ENCODE results near the gene MS4A4E. TPM values are rescaled to one million over a fixed set of nuclear protein-coding genes. Genes with fewer than 3 reads are reported as not detected.

The MS4A4E gene
- total RNA-seq, 1 experiment from 2014 or later = 0.42 TPM

DNA sequence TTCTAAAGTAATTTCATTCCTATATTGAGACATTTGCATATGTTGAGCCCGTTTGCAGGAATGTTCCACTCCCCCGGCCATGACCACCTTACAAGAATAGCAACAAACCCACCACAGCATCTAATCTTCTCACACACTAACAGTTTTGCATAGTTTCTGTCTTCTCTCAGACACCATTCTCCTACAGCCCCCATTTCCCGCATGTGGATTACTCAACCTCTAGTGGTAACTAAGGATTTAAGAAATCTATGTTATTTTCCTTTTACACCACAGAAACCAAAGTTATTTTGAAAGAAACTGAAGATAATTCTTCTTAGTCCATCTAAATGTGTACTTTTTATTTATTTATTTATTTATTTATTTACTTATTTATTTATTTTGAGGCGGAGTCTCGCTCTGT, 2.3 kb downstream of the MS4A4E start:
- Histone ChIP-seq H2BK12ac (ENCODE audit: insufficient read length, low read depth, low read length) (no peak overlapping the region), H3T11ph (ENCODE audit: low read length) (no peak overlapping the region), H4K5ac (ENCODE audit: insufficient read length, low read depth, low read length) (no peak overlapping the region), H3K9me3 (ENCODE audit: control insufficient read depth, low read depth, low read length) (no peaks in the 10 kb centered on the region), H3K56ac (ENCODE audit: insufficient read length, low read depth, low read length) (no peak overlapping the region), H3K4me1 (ENCODE audit: insufficient read depth, low read length) (no peaks in the 10 kb centered on the region), H3K79me2 (ENCODE audit: insufficient read depth, low read length) (no peaks in the 10 kb centered on the region), H4K20me1 (ENCODE audit: control insufficient read depth, insufficient read depth, insufficient read length) (no peaks in the 10 kb centered on the region), H3K23me2 (ENCODE audit: insufficient read length, low read depth, low read length, poor library complexity, severe bottlenecking) (no peaks in the 10 kb centered on the region), H3K79me1 (ENCODE audit: insufficient read depth, low read depth, low read length, poor library complexity, severe bottlenecking) (no peaks in the 10 kb centered on the region), H3K27me3 (ENCODE audit: insufficient read depth, low read length) (no peaks in the 10 kb centered on the region), H3K27ac (ENCODE audit: insufficient read length, low read depth, low read length) (no peak overlapping the region), H2BK20ac (ENCODE audit: low read depth, low read length, poor library complexity, severe bottlenecking) (no peak overlapping the region), H2BK5ac (ENCODE audit: insufficient read length, low read length) (no peak overlapping the region), H3K14ac (ENCODE audit: insufficient read depth, low read length) (no peak overlapping the region), H4K91ac (ENCODE audit: insufficient read length, low read depth, low read length) (no peak overlapping the region), H3K23ac (ENCODE audit: insufficient read length, low read depth, low read length) (no peak overlapping the region), H3K4ac (ENCODE audit: low read depth, low read length) (no peak overlapping the region), H2BK120ac (ENCODE audit: low read depth, low read length, poor library complexity, severe bottlenecking) (no peak overlapping the region), H2AK5ac (ENCODE audit: insufficient read length, low read length) (no peak overlapping the region), H3K4me2 (ENCODE audit: insufficient read depth, insufficient read length, low read length) (no peak overlapping the region), H3K9ac (ENCODE audit: extremely low read depth, insufficient read length, low read length) (no peak overlapping the region), H3K18ac (ENCODE audit: insufficient read length, low read depth, low read length) (no peak overlapping the region), H2AFZ (ENCODE audit: low read length) (no peak overlapping the region), H2BK15ac (ENCODE audit: low read depth, low read length) (no peak overlapping the region), H4K8ac (replicated peaks; ENCODE audit: insufficient read length, low read depth, low read length) (no peak overlapping the region)
- Mint-ChIP-seq H3K27me3 (ENCODE audit: low read depth) (no peaks in the 10 kb centered on the region), H3K9me3 (no peaks in the 10 kb centered on the region), H3K4me3 (no peak overlapping the region), H3K27ac (no peak overlapping the region), H3K36me3 (ENCODE audit: insufficient read depth in 1 of 3, low read depth in 3 of 3) (no peaks in the 10 kb centered on the region), H3K4me1 (no peaks in the 10 kb centered on the region)
- TF ChIP-seq, protein P1, sequence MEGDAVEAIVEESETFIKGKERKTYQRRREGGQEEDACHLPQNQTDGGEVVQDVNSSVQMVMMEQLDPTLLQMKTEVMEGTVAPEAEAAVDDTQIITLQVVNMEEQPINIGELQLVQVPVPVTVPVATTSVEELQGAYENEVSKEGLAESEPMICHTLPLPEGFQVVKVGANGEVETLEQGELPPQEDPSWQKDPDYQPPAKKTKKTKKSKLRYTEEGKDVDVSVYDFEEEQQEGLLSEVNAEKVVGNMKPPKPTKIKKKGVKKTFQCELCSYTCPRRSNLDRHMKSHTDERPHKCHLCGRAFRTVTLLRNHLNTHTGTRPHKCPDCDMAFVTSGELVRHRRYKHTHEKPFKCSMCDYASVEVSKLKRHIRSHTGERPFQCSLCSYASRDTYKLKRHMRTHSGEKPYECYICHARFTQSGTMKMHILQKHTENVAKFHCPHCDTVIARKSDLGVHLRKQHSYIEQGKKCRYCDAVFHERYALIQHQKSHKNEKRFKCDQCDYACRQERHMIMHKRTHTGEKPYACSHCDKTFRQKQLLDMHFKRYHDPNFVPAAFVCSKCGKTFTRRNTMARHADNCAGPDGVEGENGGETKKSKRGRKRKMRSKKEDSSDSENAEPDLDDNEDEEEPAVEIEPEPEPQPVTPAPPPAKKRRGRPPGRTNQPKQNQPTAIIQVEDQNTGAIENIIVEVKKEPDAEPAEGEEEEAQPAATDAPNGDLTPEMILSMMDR (conservative IDR thresholded peaks at IDR 0.05) = no peak
- WGBS (ENCODE audit: extremely low coverage, insufficient read length, low lambda C conversion rate) = no CpG with 5 or more reads among the region's 5 CpGs
- no peak for DNase-seq

All from H9 (cell line).